H1 (cell line): Measurements from ENCODE around the gene FOXN3. TPM values are rescaled to one million over a fixed set of nuclear protein-coding genes. Genes with fewer than 3 reads are reported as not detected.

ENCODE experiments used
- BRCA1 ChIP-seq: IDR thresholded peaks from 2 replicates; pipeline ENCODE4 v1.6.1; 2012; ENCODE audit warnings: low read depth, low read length, improper control_type of control experiment
- CREB1 ChIP-seq: IDR thresholded peaks from 2 replicates; pipeline ENCODE4 v1.6.1; 2012; ENCODE audit warnings: inconsistent platforms
- EP300 ChIP-seq, 2 experiments: IDR thresholded peaks; 1 replicate in 1 of 2; 2 replicates in 1 of 2; pipeline ENCODE4 v1.6.1; 2011 to 2012; ENCODE audit warnings: low read depth in 2 of 2, low read length in 2 of 2, mild to moderate bottlenecking in 2 of 2, borderline replicate concordance in 1 of 2, inconsistent platforms in 1 of 2, moderate library complexity in 1 of 2
- SP2 ChIP-seq: IDR thresholded peaks from 2 replicates; pipeline ENCODE4 v1.6.1; 2012; ENCODE audit warnings: mild to moderate bottlenecking, low read length, inconsistent platforms
- polyA plus RNA-seq, 7 experiments: library from polyadenylated mRNA; depleted of rRNA in 3 of 7; stranded (reverse) in 5 of 7; unstranded in 2 of 7; fragments of >200 nt in 5 of 7; fragments of 200-250 nt in 2 of 7; gene quantifications; 1 replicate in 5 of 7; 2 replicates in 1 of 7; 4 replicates in 1 of 7; pipeline versions ENCODE4 v1.2.1 to v1.2.3, GENCODE V29; 2011 to 2013; ENCODE audit warnings: missing spikeins in 2 of 7, mixed read lengths in 2 of 7
- total RNA-seq: library from RNA; stranded (reverse); fragmentation: NEBNext Ultra II Directional; extraction: Animal tissue kit (Norgen Biotek cat#: 25700); gene quantifications from 2 replicates; pipeline ENCODE4 v1.2.1, GENCODE V29; 2021

Gene FOXN3
- total and polyA plus RNA-seq, 2 of the 8 experiments (the other 6 are each of a cell fraction or from before 2014, with no cell fraction given) = 52.6 to 178 TPM

DNA sequence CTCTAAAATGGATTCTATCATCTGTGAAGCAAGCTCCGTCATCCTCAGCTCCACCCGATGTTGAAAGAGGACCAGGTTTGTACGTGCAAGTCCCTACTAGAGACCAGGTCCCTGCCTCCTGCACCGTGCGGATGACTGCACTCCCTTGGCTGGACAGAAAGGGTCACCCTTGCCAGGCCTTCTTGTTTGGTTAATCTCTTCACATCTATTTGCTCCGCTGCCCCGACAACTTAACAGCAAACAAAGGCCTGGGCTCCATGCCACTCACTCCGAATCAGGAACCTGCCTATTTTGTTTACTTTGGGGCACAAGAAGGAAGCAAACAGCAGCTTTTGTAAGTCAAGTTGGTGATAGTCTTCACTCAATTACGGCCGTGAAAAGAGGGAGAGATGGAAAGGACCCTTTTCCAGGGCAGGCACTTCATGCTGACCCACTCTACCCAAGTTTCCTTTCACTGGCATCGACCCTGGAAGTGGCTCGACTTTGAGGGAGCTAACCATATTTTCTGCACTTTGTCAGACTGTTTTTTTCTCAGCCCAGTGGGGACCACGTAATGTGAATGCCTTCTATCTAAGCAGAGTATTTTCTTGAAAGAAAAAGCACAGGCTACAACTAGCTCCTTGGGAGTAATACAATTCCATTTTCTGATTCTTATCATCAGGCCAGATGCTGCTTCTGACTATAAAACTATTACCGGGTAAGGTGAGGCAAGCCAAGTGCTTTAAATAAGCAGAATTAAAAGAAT, 202.6 kb downstream of the FOXN3 start (continued):
- no peak for TF ChIP-seq SP2
- TF ChIP-seq BRCA1 = no peak
- no peak for TF ChIP-seq EP300 (IDR thresholded peaks at IDR 0.05; ENCODE audit: borderline replicate concordance in 1 of 2, low read depth in 2 of 2, low read length in 2 of 2)
- no peak for TF ChIP-seq CREB1
- TF ChIP-seq, all 59 proteins: peak for 0
